GM21528 (cell line): ENCODE measurements around the gene ENPP3.
"Not testable (repeated sequence)": the region's sequence is repeated elsewhere in the genome, so short reads cannot be mapped to it uniquely, and the experiment has no call there.

Source experiments
- ATAC-seq: cut with Tn5 transposase; IDR thresholded peaks from one replicate; pipeline ENCODE4 v1.9.1; 2021; ENCODE audit warnings: mild to moderate bottlenecking, moderate library complexity; ENCODE audit not compliant: unreplicated experiment, low FRiP score

ENPP3 gene

DNA sequence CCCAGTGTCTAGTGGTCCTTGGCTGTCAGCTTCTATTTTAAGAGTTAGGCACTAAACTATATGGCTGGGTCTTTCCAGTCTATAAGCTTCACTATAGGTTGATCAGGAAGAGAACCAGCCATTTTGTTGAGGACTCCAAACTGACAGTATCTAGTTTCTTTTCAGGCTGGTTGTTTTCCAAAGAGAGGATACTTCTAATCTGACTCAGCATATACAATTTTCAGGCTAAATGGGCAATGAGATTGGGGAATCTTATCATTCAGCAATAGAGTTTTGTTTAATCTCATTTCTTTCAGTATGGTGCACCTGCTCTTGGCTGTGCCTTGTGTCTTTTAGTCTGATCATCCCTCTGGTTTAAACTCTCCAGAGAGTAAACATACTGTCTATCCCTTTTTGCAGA lies 94.1 kb downstream of the ENPP3 start:
- ATAC-seq: no peak

DNA sequence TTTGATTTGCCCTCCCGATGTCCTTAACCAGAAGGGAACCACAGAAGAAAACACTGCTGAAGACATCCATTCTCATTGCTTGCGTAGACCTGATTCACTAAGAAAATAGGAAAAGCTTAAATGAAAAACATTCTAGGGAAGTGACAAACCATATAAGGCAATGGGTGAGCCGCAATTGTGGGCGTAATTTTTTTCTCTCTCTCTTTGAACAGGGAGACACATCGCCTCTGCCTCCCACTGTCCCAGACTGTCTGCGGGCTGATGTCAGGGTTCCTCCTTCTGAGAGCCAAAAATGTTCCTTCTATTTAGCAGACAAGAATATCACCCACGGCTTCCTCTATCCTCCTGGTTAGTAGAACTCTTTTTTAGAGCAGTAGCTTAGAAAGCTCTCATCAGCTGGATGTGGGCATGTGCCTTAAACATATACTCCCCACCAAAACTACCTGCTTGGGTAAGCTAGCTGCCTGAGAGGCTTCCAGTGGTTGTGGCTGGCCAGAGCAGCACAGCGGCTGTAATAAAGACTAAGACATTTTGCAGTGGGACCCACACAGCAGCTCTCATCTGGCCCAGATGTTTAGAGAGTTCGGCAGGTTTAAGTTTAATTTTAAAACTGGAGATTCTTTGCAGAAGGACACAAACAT lies 96.4 kb downstream of the ENPP3 start:
- ATAC-seq: no peak

GRCh38 chr6:131736003-131736596 lies 99.0 kb downstream of the ENPP3 start:
- no peak for ATAC-seq

DNA sequence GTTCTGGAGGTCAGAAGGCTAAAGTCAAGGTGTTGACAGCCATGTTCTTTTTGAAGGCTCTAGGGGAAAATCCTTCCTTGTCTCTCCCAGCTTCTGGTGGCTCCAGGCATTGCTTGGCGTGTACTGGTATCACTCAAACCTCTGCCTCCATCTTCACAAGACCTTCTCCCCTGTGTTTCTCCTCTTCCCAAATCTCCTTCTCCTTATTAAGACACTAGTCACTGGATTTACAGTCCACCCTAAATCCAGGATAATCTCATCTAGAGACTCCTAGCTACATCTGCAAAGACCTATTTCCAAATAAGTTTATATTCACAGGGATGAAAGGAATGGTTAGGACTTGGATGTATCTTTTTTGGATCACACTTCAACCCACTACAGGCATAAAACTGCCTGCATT lies 99.7 kb downstream of the ENPP3 start:
- no peak for ATAC-seq

DNA sequence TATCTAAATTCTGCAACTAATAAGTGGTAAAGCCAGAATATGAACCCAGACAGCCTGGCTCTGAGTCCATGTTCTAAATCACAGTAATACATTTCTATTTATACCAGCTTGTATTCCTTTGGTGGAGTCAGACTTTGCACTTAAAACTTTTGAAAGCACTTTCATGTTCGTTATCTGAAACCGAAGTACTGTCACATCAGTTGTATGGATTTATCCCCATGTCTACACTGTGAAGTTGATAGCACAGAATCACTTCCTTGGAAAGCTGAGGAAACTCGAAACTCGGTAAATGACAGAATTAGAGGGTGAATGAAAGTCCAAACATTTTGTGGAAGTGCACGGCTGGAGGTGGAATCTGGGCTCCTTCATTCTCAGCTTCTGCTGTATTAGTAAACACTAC lies 102.0 kb downstream of the ENPP3 start:
- no peak for ATAC-seq

- no peak for ATAC-seq
Observed at GRCh38 chr6:131740161-131740560, 103.1 kb downstream of the ENPP3 start.

- no peak for ATAC-seq
Observed at GRCh38 chr6:131741688-131742393, 104.7 kb downstream of the ENPP3 start.

DNA sequence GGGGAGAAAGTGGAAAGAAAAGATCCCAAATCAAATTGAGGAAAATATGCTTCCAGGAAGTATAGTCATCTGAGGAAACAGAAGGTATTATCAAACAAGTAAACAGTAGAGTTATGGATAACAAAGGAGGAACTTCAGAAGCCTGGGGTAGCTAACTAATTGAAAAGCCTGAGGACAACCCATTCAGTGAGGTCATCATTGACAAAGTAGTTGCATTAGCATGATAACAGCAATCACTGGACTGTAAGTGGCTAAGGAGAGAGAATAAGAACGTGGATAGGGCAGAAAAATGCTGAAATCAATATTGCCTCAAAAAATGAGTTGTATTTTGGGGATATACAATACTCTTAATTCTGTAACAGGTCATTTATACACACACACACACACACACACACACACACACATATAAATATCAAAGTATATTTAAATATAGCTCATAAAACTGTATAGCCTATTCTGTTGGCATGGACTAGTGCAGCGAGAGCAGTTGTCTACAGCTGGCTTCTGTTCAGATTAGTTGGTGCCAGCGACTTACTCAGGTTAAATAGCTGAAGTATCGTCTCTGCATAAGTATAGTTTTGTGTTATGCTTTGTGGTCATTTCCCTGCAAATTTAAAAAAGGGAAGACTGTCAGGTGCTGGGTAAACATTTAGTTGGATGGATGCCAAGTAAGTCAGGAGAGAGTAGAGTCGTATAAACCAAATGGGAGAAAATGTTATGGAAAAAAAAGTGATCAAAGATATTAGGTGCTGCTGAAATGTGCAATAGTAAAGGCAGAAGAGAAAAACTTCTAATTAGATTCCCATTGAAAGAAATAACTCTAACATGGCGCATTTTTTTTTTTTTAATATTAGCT lies 107.6 kb downstream of the ENPP3 start:
- ATAC-seq: no peak

DNA sequence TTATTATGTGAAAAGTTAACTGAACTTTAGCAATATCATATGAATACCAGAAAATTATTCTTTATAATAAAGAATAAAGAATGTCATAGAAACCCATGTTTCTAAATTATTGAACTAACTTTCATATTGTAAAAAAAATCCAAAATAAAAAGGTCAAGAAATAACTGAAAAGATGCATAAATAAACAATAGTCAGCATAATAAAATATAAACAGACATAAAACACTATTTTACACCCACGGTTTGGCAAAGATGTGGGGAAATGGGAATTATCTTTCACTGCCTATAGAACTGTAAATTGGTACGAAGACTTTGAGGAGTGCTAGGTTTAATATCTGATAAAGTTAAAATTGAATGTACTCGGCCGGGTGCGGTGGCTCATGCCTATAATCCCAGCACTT lies 108.4 kb downstream of the ENPP3 start:
- ATAC-seq: no peak

GRCh38 chr6:131747821-131748353 lies 110.8 kb downstream of the ENPP3 start:
- ATAC-seq: no peak

DNA sequence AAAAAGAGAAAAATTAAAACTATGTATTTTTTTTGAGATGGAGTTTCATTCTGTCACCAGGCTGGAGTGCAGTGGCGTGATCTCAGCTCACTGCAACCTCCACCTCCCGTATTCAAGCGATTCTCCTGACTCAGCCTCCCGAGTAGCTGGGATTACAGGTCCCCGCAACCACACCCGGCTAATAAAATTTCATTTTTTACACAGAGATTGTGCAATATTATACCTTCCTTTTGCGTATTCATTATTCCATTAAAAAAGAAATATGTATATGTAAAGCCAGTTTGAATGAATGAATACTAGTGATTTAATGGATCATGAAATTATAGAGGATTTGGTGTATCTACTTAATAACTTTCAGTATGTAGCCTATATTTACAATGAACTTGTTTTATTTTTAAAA lies 111.9 kb downstream of the ENPP3 start:
- ATAC-seq: no peak

DNA sequence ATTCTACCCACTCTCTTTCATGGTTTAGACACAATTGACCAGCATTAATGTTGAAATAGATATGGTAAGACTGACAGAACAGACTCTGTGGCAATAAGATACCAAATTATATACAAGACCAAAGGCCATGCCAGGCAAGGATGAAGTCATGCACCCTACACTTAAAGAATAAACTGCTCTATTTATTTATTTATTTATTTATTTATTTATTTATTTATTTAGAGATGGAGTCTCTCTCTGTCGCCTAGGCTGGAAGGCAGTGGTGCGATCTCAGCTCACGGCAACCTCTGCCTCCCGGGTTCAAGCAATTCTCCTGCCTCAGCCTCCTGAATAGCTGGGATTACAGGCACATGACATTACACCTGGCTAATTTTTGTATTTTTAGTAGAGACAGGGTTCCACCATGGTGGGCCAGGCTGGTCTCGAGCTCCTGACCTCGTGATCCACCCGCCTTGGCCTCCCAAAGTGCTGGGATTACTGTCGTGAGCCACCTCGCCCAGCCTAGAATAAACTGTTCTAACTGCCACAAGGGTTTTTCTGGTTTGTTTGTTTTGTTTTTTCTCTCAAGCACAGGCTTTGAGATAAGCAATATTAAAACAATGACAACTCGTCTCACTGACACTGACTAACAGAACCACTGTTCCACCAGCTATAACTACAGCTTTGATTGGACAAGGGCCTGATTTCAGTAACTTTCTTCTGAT lies 114.1 kb downstream of the ENPP3 start:
- not testable (repeated sequence) for ATAC-seq

GRCh38 chr6:131754088-131754487 lies 117.0 kb downstream of the ENPP3 start:
- ATAC-seq: no peak

DNA sequence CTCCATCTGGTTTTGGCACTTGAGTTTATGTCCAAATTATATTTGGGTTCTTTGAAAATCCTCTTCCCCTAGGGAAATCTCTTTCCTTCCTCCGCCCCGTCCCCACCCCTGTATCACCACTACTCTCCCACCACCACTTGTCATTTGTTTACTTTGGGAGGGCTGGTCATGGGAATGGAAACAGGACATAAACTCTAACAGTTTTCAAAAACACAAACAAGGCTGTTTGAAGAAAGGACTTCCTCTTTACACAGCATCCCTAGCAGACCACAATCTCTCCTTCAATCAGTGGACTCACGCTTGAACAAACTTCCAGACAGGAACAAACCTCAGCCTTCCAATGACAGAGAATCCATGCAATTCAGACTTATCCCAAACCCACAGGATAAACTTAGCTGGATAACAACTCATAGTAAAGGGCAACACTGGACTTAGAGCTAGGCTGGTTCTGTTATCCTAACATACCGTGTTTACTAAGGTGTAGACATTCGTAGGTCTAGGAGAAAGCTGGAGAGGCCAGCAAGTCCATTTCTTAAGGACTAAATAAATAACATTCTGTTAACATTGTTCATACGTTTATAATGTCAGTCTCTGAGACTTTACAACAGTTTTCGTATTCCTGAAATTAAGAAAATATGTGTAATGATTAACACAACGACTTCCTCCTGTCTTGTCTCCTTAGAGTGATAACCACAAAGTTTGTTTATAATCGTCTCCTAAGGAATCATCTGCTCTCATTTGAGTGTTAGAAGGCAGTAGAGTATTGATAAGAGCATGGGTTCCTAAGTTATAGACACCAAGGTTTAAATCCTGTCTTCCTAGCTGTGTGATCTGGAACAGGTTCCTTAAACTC lies 117.8 kb downstream of the ENPP3 start:
- no peak for ATAC-seq

DNA sequence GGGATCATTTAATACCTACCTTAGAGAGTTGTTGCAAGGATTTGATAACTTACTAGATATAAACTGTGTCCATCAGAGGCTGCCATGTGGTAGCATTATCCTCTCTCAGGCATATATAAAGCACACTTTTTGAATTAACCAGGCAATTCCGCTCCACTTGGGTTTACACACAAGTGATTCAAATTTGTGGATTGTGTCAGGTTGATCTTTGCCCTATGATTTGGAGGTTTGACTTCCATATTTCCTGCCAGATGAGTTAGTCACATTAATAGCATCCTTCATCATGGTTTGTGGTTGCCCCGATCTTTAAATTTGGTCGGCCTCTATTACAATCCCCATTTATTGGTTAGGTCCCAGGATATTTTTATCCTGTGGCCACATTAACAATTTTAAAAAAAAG lies 118.5 kb downstream of the ENPP3 start:
- ATAC-seq: no peak

GRCh38 chr6:131756039-131756438 lies 118.9 kb downstream of the ENPP3 start:
- ATAC-seq: no peak

DNA sequence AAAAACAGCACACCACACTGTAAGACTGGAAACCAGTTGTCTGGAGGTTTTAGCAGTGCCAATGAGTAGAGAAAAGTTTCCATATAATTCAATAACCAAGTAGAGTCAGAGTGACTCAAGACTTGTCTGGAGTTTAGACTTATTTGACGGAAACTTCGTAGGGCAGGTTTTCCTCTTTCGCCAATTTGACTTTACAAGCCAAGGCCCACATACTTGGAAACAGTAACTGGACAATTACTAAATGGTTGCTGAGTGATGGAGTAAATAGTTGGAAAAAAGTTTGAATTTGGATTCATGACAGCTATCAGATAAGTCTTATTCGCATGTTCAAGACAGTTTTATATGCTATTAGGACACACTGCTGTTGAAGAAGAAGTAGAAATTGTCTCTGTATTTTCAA lies 121.8 kb downstream of the ENPP3 start:
- ATAC-seq: no peak

DNA sequence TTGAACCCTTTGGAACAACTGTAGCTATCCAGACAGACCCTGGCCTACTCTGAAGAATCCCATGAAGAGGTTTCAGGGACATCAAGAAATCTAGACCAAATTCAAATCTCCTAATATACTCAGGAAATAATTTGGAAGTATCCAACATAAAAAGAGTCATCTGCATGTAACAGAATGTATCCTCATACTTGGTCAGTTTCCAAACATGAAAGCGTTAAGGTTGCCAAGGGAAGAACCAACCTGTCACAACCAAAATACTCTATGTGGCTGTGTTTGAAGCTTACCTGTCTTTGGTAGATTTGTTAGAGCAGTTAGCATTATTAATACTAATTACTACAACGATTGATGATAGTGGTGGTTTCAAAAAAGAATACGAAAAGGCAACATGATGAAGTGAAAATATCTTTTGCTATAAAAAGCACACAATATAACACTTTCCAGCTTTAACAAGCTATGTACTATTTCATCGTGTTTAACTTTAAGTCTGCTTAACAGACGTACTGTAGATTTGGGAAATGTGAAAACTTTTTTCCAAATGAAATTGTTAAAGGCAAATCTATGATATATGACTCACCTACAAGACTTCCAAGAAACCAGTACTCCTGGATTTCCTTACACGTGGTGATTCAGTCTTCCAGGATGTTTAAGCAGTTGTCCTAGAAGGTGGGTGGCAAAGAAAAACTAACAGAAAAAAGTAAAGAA lies 124.1 kb downstream of the ENPP3 start:
- ATAC-seq: no peak

DNA sequence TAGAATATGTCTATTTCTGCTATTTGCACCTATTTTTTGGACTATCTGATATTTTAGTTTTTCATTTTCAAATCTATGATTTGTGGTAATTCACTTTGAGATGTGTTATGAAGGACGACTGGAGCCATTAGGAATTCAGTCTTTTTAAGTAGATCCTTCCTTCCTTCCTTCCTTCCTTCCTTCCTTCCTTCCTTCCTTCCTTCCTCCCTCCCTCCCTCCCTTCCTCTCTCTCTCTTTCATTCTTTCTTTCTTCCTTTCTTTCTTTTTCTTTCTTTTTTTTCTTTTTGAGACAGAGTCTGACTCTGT lies 124.6 kb downstream of the ENPP3 start:
- no peak for ATAC-seq
